Activated CD8-positive, alpha-beta memory T cell treated with anti-CD3 and anti-CD28 coated beads for 36 hours (primary cell): Measurements from ENCODE around the gene GPSM3. TPM values are rescaled to one million over a fixed set of nuclear protein-coding genes. Genes with fewer than 3 reads are reported as not detected.
"Not testable (repeated sequence)": the region's sequence is repeated elsewhere in the genome, so short reads cannot be mapped to it uniquely, and the experiment has no call there.

Experiments
- CTCF ChIA-PET: fragments of 350-600 bp; sonication (Branson Sonifier 250); formaldehyde crosslinking; loops from one replicate; lab custom pipeline; 2021; ENCODE audit warnings: antibody characterized with exemption; lab: Charles Lee
- POLR2A ChIA-PET: fragments of 350-600 bp; sonication (Branson Sonifier 250); formaldehyde crosslinking; loops from one replicate; lab custom pipeline; 2021; ENCODE audit warnings: antibody characterized with exemption; lab: Charles Lee
- total RNA-seq, 2 experiments: library from RNA; stranded (reverse); gene quantifications; one replicate each; pipeline ENCODE4 v1.2.3, GENCODE V29; 2021

GPSM3 gene
- total RNA-seq: 10 to 100 TPM; 69.4 to 73.0 TPM

GRCh38 chr6:32192608-32193039 lies at the start of gene GPSM3:
GPSM3 (minus strand) TSS chr6:32192643; CDS start chr6:32192513, 130 bp downstream.
- ChIA-PET CTCF (interaction anchor here (1.3 to 1.9 kb wide), 2 partner anchors 14 to 72 kb away, joined by 3 to 7 read pairs; partner anchors contain the start of gene RNF5), POLR2A (interaction anchor here (1.3 to 1.8 kb wide), 2 partner anchors 14 to 16 kb away, joined by 4 to 7 read pairs; no protein-coding TSS in a partner anchor)

GRCh38 chr6:32240686-32241085 lies 48.2 kb upstream of the GPSM3 start:
- ChIA-PET CTCF (interaction anchor here (1.1 kb wide), 1 partner anchor 598 kb away, joined by 3 read pairs; the partner anchor contains the start of gene TAP2), POLR2A (no interaction called here)

- ChIA-PET CTCF (interaction anchor here (0.7 kb wide), 1 partner anchor 666 kb away, joined by 3 read pairs; no protein-coding TSS in a partner anchor), POLR2A (no interaction called here)
Measured at GRCh38 chr6:32239462-32239861, 47.0 kb upstream of the GPSM3 start.

GRCh38 chr6:32234934-32235333 lies 42.5 kb upstream of the GPSM3 start:
- CTCF ChIA-PET: no interaction called here
- POLR2A ChIA-PET: no interaction called here

GRCh38 chr6:32226434-32226833 lies 34.0 kb upstream of the GPSM3 start:
- CTCF ChIA-PET: interaction anchor here (0.6 kb wide), 1 partner anchor 23 kb away, joined by 4 read pairs; no protein-coding TSS in a partner anchor

GRCh38 chr6:32224696-32225095 lies 32.3 kb upstream of the GPSM3 start:
- POLR2A ChIA-PET: no interaction called here
- CTCF ChIA-PET: no interaction called here

More at GRCh38 chr6:32226434-32226833, 34.0 kb upstream of the GPSM3 start:
- POLR2A ChIA-PET: no interaction called here

- ChIA-PET CTCF (interaction anchor here (0.8 kb wide), 1 partner anchor 190 kb away, joined by 4 read pairs; no protein-coding TSS in a partner anchor), POLR2A (no interaction called here)
Measured at GRCh38 chr6:32223258-32224235, 31.1 kb upstream of the GPSM3 start, which contains the start of gene NOTCH4. NOTCH4 (minus strand) TSS chr6:32224067; CDS start chr6:32223928, 139 bp downstream.

GRCh38 chr6:32222333-32223230 lies 30.1 kb upstream of the GPSM3 start:
- CTCF ChIA-PET: no interaction called here
- POLR2A ChIA-PET: no interaction called here

GRCh38 chr6:32220021-32220420 lies 27.6 kb upstream of the GPSM3 start:
- ChIA-PET CTCF (no interaction called here), POLR2A (no interaction called here)

- CTCF ChIA-PET: no interaction called here
Measured at GRCh38 chr6:32218167-32218566, 25.7 kb upstream of the GPSM3 start.

GRCh38 chr6:32216998-32217397 lies 24.6 kb upstream of the GPSM3 start:
- ChIA-PET CTCF (no interaction called here), POLR2A (no interaction called here)

More at GRCh38 chr6:32218167-32218566, 25.7 kb upstream of the GPSM3 start:
- POLR2A ChIA-PET: no interaction called here

- POLR2A ChIA-PET: no interaction called here
- CTCF ChIA-PET: no interaction called here
Measured at GRCh38 chr6:32216285-32216684, 23.8 kb upstream of the GPSM3 start.

GRCh38 chr6:32215617-32216016 lies 23.2 kb upstream of the GPSM3 start:
- CTCF ChIA-PET: no interaction called here

GRCh38 chr6:32214126-32214525 lies 21.7 kb upstream of the GPSM3 start:
- ChIA-PET CTCF (no interaction called here), POLR2A (no interaction called here)

More at GRCh38 chr6:32215617-32216016, 23.2 kb upstream of the GPSM3 start:
- POLR2A ChIA-PET: no interaction called here

GRCh38 chr6:32213649-32214048 lies 21.2 kb upstream of the GPSM3 start:
- ChIA-PET POLR2A (no interaction called here), CTCF (interaction anchor here (0.7 kb wide), 1 partner anchor 553 kb away, joined by 3 read pairs; no protein-coding TSS in a partner anchor)

- ChIA-PET POLR2A (no interaction called here), CTCF (no interaction called here)
Measured at GRCh38 chr6:32212076-32212760, 19.8 kb upstream of the GPSM3 start.

- CTCF ChIA-PET: not testable (repeated sequence)
Measured at GRCh38 chr6:32211432-32211831, 19.0 kb upstream of the GPSM3 start.

GRCh38 chr6:32210191-32210601 lies 17.8 kb upstream of the GPSM3 start:
- ChIA-PET CTCF (no interaction called here), POLR2A (no interaction called here)

More at GRCh38 chr6:32211432-32211831, 19.0 kb upstream of the GPSM3 start:
- POLR2A ChIA-PET: not testable (repeated sequence)
